GM12875 (cell line): ENCODE measurements around the gene SLC25A39.

Source experiments
- H3K4me3 ChIP-seq: one replicate; pipeline ENCODE4 v1.5.1; 2011; ENCODE audit warnings: low read depth, low read length, control low read depth
- TF ChIP-seq, protein P1 (sequence below): IDR thresholded peaks from 2 replicates; pipeline ENCODE4 v1.5.1; 2011; ENCODE audit warnings: low read depth, mild to moderate bottlenecking, control low read depth, inconsistent platforms, low read length, moderate library complexity, borderline replicate concordance; ENCODE audit not compliant: insufficient read depth

The SLC25A39 gene

DNA sequence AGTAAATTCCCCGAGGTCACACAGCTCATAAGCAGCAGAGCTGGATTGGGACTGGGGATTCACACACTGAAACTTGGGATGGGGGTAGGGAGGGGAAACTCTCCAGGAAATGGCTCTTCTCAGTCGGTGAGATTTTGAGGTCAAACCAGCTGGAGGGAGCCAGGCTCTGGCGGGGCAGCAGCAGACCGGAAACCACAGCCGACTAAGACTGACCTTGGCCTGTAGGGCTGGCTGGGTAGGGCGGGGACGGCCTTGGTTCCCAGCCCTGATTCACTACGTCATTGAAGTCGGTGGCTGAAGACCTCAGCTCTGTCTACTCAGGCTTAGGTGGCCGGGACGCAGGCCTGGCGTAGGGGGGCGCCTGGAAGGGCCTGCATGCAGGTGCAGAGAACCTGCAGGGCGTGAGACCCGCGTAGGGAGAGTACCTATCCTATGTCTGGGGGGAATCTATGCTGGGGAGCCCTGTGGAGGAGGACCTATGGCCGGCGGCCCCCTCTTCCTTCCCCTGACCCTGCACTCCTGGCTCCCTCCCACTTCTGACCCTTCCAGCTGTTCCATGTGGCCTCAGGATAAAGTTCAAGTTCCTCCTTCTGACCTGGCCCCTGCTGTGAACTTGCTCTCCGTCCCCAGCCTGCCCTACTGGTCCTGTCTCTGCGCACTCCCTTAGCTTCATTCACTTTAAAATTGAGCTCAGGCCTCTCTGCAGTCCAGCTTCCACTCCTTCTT, 44.8 kb downstream of the SLC25A39 start:
- H3K4me3 ChIP-seq = no peak overlapping the region
- TF ChIP-seq, protein P1, sequence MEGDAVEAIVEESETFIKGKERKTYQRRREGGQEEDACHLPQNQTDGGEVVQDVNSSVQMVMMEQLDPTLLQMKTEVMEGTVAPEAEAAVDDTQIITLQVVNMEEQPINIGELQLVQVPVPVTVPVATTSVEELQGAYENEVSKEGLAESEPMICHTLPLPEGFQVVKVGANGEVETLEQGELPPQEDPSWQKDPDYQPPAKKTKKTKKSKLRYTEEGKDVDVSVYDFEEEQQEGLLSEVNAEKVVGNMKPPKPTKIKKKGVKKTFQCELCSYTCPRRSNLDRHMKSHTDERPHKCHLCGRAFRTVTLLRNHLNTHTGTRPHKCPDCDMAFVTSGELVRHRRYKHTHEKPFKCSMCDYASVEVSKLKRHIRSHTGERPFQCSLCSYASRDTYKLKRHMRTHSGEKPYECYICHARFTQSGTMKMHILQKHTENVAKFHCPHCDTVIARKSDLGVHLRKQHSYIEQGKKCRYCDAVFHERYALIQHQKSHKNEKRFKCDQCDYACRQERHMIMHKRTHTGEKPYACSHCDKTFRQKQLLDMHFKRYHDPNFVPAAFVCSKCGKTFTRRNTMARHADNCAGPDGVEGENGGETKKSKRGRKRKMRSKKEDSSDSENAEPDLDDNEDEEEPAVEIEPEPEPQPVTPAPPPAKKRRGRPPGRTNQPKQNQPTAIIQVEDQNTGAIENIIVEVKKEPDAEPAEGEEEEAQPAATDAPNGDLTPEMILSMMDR = no peak

DNA sequence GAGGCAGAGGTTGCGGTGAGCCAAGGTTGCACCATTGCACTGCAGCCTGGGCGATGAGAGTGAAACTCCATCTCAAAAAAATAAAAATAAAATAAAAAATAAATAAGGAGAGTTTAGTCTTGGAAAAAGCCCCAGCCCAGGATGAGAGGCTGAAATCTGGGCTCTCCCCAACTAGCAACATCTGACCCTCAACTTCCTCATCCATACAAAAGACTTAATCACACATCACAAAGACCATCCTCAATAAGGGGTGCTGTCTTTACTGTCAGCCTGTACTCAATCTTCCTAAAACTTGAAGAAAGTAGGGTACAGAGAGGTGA, 45.3 kb downstream of the SLC25A39 start:
- TF ChIP-seq, protein P1 = no peak
- no peak overlapping the region for H3K4me3 ChIP-seq

DNA sequence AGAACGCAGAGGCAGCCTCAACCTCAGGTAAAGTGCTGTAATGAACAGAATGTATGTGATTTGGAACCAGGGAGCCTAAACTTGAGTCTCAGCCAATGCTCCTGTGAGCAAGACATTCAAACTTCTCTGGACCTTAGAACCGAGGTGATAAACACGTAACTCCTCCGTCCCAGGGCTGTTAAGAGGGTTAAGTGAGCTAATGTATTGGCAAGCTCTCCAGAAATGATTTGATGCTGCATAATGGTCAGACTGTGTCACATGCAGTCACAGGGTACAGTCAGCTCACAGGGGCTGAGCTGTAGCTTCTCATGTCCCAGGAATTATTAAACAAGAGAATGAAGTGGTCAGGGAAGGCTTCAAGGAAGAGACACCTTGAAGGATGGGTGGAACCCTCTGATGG, 46.6 kb downstream of the SLC25A39 start:
- H3K4me3 ChIP-seq = no peak overlapping the region
- TF ChIP-seq, protein P1 = no peak

DNA sequence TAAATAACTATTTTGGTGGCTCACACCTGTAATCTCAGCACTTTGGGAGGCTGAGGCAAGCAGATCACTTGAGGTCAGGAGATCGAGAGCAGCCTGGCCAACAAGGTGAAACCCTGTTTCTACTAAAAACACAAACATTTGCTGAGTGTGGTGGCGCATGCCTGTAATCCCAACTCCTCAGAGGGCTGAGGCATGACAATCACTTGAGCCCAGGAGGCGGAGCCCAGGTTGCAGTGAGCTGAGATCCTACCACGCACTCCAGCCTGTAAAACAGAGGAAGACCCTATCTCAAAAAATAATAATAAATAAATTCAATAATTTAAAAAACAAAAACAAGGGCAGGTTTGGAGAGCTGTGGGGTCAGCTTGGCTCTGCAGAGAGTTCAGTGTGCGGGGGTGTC, 51.0 kb downstream of the SLC25A39 start:
- TF ChIP-seq, protein P1 = no peak
- no peak overlapping the region for H3K4me3 ChIP-seq

DNA sequence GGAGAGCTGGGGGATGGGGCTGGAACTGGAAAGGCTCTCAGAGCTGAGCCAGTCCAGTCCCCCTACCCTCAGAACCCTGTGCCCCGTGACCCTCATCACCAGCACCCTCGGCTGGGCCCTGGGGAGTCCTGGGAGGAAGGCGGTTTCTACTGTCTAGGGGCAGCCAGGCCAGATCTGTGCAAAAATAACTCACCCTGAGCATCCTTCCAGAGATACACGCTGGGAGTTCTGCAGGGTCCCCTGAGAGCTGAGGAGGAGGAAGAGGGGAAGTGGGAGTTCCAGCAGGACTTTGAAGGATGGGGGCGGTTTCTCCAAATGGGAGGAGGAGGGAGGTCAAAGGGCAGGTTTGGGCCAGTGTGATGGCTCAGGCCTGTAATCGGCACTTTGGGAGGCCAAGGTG, 51.7 kb downstream of the SLC25A39 start:
- no peak overlapping the region for H3K4me3 ChIP-seq
- TF ChIP-seq, protein P1 = no peak

DNA sequence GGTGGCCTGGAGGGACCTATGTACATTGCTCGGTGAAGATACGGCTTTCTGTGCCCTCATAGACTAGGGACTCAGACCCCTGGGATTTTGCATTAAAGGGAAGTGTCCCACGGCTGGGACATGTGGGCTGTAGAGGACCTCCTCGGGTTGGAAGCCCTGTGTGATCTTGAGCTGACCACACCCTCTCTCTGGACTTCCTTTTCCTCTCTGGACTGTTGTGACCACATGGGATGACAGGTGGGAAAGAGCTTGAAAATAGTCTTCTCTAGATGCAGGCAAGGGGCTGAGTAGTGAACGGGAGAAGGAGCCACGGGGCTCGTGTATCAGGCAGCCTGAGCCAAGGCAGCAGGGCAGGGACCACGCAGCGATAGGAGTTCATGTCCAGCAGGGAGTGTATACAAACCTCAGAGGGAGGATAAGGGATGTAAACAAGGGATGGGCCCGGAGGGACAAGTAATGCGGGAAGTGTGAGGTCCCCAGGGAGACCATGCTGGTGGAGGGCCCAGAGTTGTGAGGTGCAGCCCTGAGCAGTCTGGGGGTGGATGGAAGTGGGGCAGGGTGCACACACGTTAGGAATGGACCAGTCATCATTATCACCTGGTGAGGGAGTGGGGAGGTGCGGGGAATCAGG, 52.2 kb downstream of the SLC25A39 start:
- no peak overlapping the region for H3K4me3 ChIP-seq
- TF ChIP-seq, protein P1 = no peak
